Osteocyte (in vitro differentiated cells): ENCODE measurements around the gene CNTNAP2. TPM values are rescaled to one million over a fixed set of nuclear protein-coding genes. Genes with fewer than 3 reads are reported as not detected.

ENCODE experiments used
- DNase-seq: peaks from one replicate; pipeline ENCODE4 v3.0.0; 2021; ENCODE audit warnings: mixed read lengths; ENCODE audit not compliant: unreplicated experiment; ENCODE audit errors: extremely low spot score
- H3K27ac Mint-ChIP-seq: one replicate; pipeline ENCODE4 v1.8.0; 2021; ENCODE audit warnings: mild to moderate bottlenecking, mixed read lengths; ENCODE audit not compliant: unreplicated experiment
- H3K27me3 Mint-ChIP-seq: one replicate; pipeline ENCODE4 v1.8.0; 2021; ENCODE audit warnings: mixed read lengths; ENCODE audit not compliant: unreplicated experiment
- H3K36me3 Mint-ChIP-seq: one replicate; pipeline ENCODE4 v1.8.0; 2021; ENCODE audit warnings: mixed read lengths; ENCODE audit not compliant: unreplicated experiment
- H3K4me1 Mint-ChIP-seq: one replicate; pipeline ENCODE4 v1.8.0; 2021; ENCODE audit warnings: mixed read lengths; ENCODE audit not compliant: unreplicated experiment
- H3K4me3 Mint-ChIP-seq: one replicate; pipeline ENCODE4 v1.8.0; 2021; ENCODE audit warnings: mild to moderate bottlenecking, moderate library complexity, mixed read lengths; ENCODE audit not compliant: unreplicated experiment
- H3K9me3 Mint-ChIP-seq: one replicate; pipeline ENCODE4 v1.8.0; 2021; ENCODE audit warnings: mixed read lengths; ENCODE audit not compliant: unreplicated experiment
- CTCF ChIP-seq: fragments of 200-600 bp; sonication (generic); IDR thresholded peaks from 2 replicates; pipeline ENCODE4 v1.5.0; 2021; ENCODE audit warnings: antibody characterized with exemption, mild to moderate bottlenecking, moderate library complexity
- total RNA-seq: library from RNA; stranded (reverse); gene quantifications from 2 replicates; pipeline ENCODE4 v1.2.1, GENCODE V29; 2021

Gene CNTNAP2
- total RNA-seq, 1 donor from 2014 or later: 1.4 TPM

GRCh38 chr7:147022056-147022455 is 905.5 kb downstream of the CNTNAP2 start:
- no peak for TF ChIP-seq CTCF
- Mint-ChIP-seq H3K4me1 (peaks cover 18% of the 10 kb centered on the region), H3K36me3 (no peaks in the 10 kb centered on the region), H3K9me3 (no peaks in the 10 kb centered on the region), H3K27me3 (no peaks in the 10 kb centered on the region), H3K4me3 (no peak overlapping the region), H3K27ac (no peak overlapping the region)
- DNase-seq: no peak

GRCh38 chr7:147023440-147023839 is 906.8 kb downstream of the CNTNAP2 start:
- peaks cover 9% of the 10 kb centered on the region for H3K4me1 Mint-ChIP-seq
- H3K27ac Mint-ChIP-seq: no peak overlapping the region
- no peak for DNase-seq
- no peak for TF ChIP-seq CTCF
- H3K36me3 Mint-ChIP-seq: no peaks in the 10 kb centered on the region
- no peak overlapping the region for H3K4me3 Mint-ChIP-seq
- H3K27me3 Mint-ChIP-seq: no peaks in the 10 kb centered on the region
- H3K9me3 Mint-ChIP-seq: no peaks in the 10 kb centered on the region

- DNase-seq: no peak
- H3K9me3 Mint-ChIP-seq: no peaks in the 10 kb centered on the region
- H3K27me3 Mint-ChIP-seq: no peaks in the 10 kb centered on the region
- H3K36me3 Mint-ChIP-seq: no peaks in the 10 kb centered on the region
- peaks cover 2% of the 10 kb centered on the region for H3K4me1 Mint-ChIP-seq
- H3K4me3 Mint-ChIP-seq: no peak overlapping the region
- no peak overlapping the region for H3K27ac Mint-ChIP-seq
- TF ChIP-seq CTCF: no peak
Measured at GRCh38 chr7:147029953-147030352, 913.4 kb downstream of the CNTNAP2 start.

GRCh38 chr7:147033641-147034040 is 917.0 kb downstream of the CNTNAP2 start:
- no peaks in the 10 kb centered on the region for H3K27me3 Mint-ChIP-seq
- no peaks in the 10 kb centered on the region for H3K9me3 Mint-ChIP-seq
- no peak for DNase-seq
- no peak overlapping the region for H3K4me3 Mint-ChIP-seq
- no peaks in the 10 kb centered on the region for H3K36me3 Mint-ChIP-seq
- H3K4me1 Mint-ChIP-seq: peaks cover 8% of the 10 kb centered on the region
- no peak overlapping the region for H3K27ac Mint-ChIP-seq
- no peak for TF ChIP-seq CTCF

GRCh38 chr7:147041438-147041837 is 924.8 kb downstream of the CNTNAP2 start:
- Mint-ChIP-seq H3K4me3 (no peak overlapping the region), H3K27me3 (no peaks in the 10 kb centered on the region), H3K27ac (no peak overlapping the region), H3K36me3 (no peaks in the 10 kb centered on the region), H3K4me1 (peaks cover 18% of the 10 kb centered on the region), H3K9me3 (peaks cover 5% of the 10 kb centered on the region)
- TF ChIP-seq CTCF: no peak
- no peak for DNase-seq
